SK-N-SH (cell line): Measurements from ENCODE around the gene GNG11. TPM values are rescaled to one million over a fixed set of nuclear protein-coding genes. Genes with fewer than 3 reads are reported as not detected.

Source experiments
- CTCF ChIA-PET: fragments of 300-600, 350-600 bp; formaldehyde crosslinking; extraction: SDS; loops from one replicate; lab custom pipeline; 2021; lab: Yijun Ruan, JAX
- POLR2A ChIA-PET: fragments of 350-600 bp; sonication (Branson Sonifier 250); formaldehyde crosslinking; extraction: SDS; loops from one replicate; lab custom pipeline; 2020; ENCODE audit warnings: antibody characterized with exemption, inconsistent platforms; lab: Yijun Ruan, JAX
- DNase-seq: peaks from one replicate; pipeline ENCODE4 v3.0.0; 2012
- H2AFZ ChIP-seq: fragments of 200-600 bp; sonication (generic); 2 replicates; pipeline ENCODE4 v1.8.1; 2016; ENCODE audit warnings: antibody characterized with exemption, mild to moderate bottlenecking, low read depth
- H3F3A ChIP-seq: fragments of 200-600 bp; sonication (generic); replicated peaks from 2 replicates; pipeline ENCODE3; 2016; ENCODE audit warnings: antibody characterized with exemption, mild to moderate bottlenecking; ENCODE audit not compliant: insufficient read depth
- H3K27ac ChIP-seq, 2 experiments: fragments of 200-500 bp in 1 of 2; fragments of 200-600 bp in 1 of 2; sonication (Bioruptor generic) in 1 of 2; sonication (generic), shearing (Covaris generic) in 1 of 2; 2 replicates each; pipeline versions ENCODE4 v1.5.1 to v1.6.1; 2014 to 2016; ENCODE audit warnings: low read depth in 2 of 2, inconsistent platforms in 1 of 2, low read length in 1 of 2, mild to moderate bottlenecking in 1 of 2, mixed read lengths in 1 of 2
- H3K27me3 ChIP-seq: fragments of 200-600 bp; sonication (generic), shearing (Covaris generic); 2 replicates; pipeline ENCODE4 v1.6.1; 2016; ENCODE audit warnings: mixed run types; ENCODE audit not compliant: insufficient read depth
- H3K36me3 ChIP-seq, 2 experiments: fragments of 200-500 bp in 1 of 2; fragments of 200-600 bp in 1 of 2; sonication (Bioruptor generic) in 1 of 2; sonication (generic) in 1 of 2; replicated peaks in 1 of 2; 2 replicates each; pipeline versions ENCODE3 to v1.5.1; 2014 to 2016; ENCODE audit warnings: low read length in 1 of 2, mild to moderate bottlenecking in 1 of 2; ENCODE audit not compliant: insufficient read depth in 2 of 2, control insufficient read depth in 1 of 2
- H3K4me1 ChIP-seq, 2 experiments: fragments of 200-500 bp in 1 of 2; fragments of 200-600 bp in 1 of 2; sonication (Bioruptor generic) in 1 of 2; sonication (generic), shearing (Covaris generic) in 1 of 2; 2 replicates each; pipeline versions ENCODE4 v1.5.1 to v1.6.1; 2014 to 2016; ENCODE audit warnings: low read depth in 1 of 2, low read length in 1 of 2, mixed run types in 1 of 2; ENCODE audit not compliant: insufficient read depth in 2 of 2, control insufficient read depth in 1 of 2
- H3K4me2 ChIP-seq: fragments of 200-600 bp; sonication (generic), shearing (Covaris generic); 2 replicates; pipeline ENCODE4 v1.6.1; 2017; ENCODE audit warnings: mixed run types
- H3K4me3 ChIP-seq, 2 experiments: fragments of 200-500 bp in 1 of 2; fragments of 200-600 bp in 1 of 2; sonication (Bioruptor generic) in 1 of 2; sonication (generic), shearing (Covaris generic) in 1 of 2; 2 replicates each; pipeline versions ENCODE4 v1.5.1 to v1.8.1; 2014 to 2016; ENCODE audit warnings: low read depth in 2 of 2, inconsistent platforms in 1 of 2, low read length in 1 of 2, mild to moderate bottlenecking in 1 of 2, mixed read lengths in 1 of 2, moderate library complexity in 1 of 2
- H3K79me2 ChIP-seq: fragments of 200-600 bp; sonication (generic); 2 replicates; pipeline ENCODE4 v1.8.1; 2017; ENCODE audit warnings: mild to moderate bottlenecking; ENCODE audit not compliant: insufficient read depth
- H3K9ac ChIP-seq: fragments of 200-600 bp; sonication (generic); 2 replicates; pipeline ENCODE4 v1.6.1; 2017; ENCODE audit warnings: mixed run types
- H3K9me2 ChIP-seq: fragments of 200-600 bp; sonication (generic); 2 replicates; pipeline ENCODE4 v1.6.1; 2017; ENCODE audit warnings: mixed run types
- H3K9me3 ChIP-seq: fragments of 200-600 bp; sonication (generic); 2 replicates; pipeline ENCODE4 v1.6.1; 2017; ENCODE audit warnings: mixed run types, mild to moderate bottlenecking, moderate library complexity
- H4K20me1 ChIP-seq: fragments of 200-600 bp; sonication (generic); 2 replicates; pipeline ENCODE4 v1.6.1; 2017; ENCODE audit warnings: mild to moderate bottlenecking, mixed run types; ENCODE audit not compliant: insufficient read depth
- CTCF ChIP-seq: fragments of 200-600 bp; sonication (generic); IDR thresholded peaks from 2 replicates; pipeline ENCODE4 v1.6.1; 2017; ENCODE audit warnings: antibody characterized with exemption, mild to moderate bottlenecking, moderate library complexity
- ELF1 ChIP-seq: IDR thresholded peaks from 2 replicates; pipeline ENCODE4 v1.4.0; 2012
- EP300 ChIP-seq, 2 experiments: IDR thresholded peaks; 2 replicates each; pipeline versions ENCODE4 v1.4.0 to v1.6.1; 2012; ENCODE audit warnings: borderline replicate concordance in 1 of 2, low read depth in 1 of 2, low read length in 1 of 2
- EZH2phosphoT487 ChIP-seq: fragments of 200-600 bp; sonication (generic); IDR thresholded peaks from 2 replicates; pipeline ENCODE4 v1.6.1; 2017; ENCODE audit warnings: low read depth, mixed run types, mild to moderate bottlenecking, antibody characterized with exemption, moderate library complexity, borderline replicate concordance
- FOSL2 ChIP-seq: IDR thresholded peaks from 2 replicates; pipeline ENCODE4 v1.4.0; 2012; ENCODE audit warnings: low read depth, mild to moderate bottlenecking, moderate library complexity, borderline replicate concordance
- FOXM1 ChIP-seq: IDR thresholded peaks from 2 replicates; pipeline ENCODE4 v1.4.0; 2012; ENCODE audit warnings: low read depth, mild to moderate bottlenecking
- GABPA ChIP-seq: IDR thresholded peaks from 2 replicates; pipeline ENCODE4 v1.4.0; 2012; ENCODE audit warnings: low read depth, mild to moderate bottlenecking
- GATA2 ChIP-seq: sonication (generic); formaldehyde crosslinking; IDR thresholded peaks from 2 replicates; pipeline ENCODE4 v1.5.0; 2020; ENCODE audit warnings: mild to moderate bottlenecking, missing genetic modification reagents
- JUND ChIP-seq: IDR thresholded peaks from 2 replicates; pipeline ENCODE4 v1.4.0; 2012
- MAX ChIP-seq: IDR thresholded peaks from 2 replicates; pipeline ENCODE4 v1.4.0; 2012; ENCODE audit warnings: low read depth
- MEF2A ChIP-seq: IDR thresholded peaks from 2 replicates; pipeline ENCODE4 v1.4.0; 2012; ENCODE audit warnings: low read depth, borderline replicate concordance
- NFIC ChIP-seq: IDR thresholded peaks from 2 replicates; pipeline ENCODE4 v1.4.0; 2012; ENCODE audit warnings: borderline replicate concordance
- POLR2AphosphoS5 ChIP-seq: IDR thresholded peaks from 2 replicates; pipeline ENCODE4 v1.6.1; 2012; ENCODE audit warnings: low read depth, low read length
- RAD21 ChIP-seq: IDR thresholded peaks from 2 replicates; pipeline ENCODE4 v1.6.1; 2012; ENCODE audit warnings: mild to moderate bottlenecking, low read length
- RCOR1 ChIP-seq: fragments of 150-350 bp; IDR thresholded peaks from 2 replicates; pipeline ENCODE4 v1.6.1; 2017; ENCODE audit warnings: antibody characterized with exemption, low read length
- RXRA ChIP-seq: IDR thresholded peaks from 2 replicates; pipeline ENCODE4 v1.4.0; 2012; ENCODE audit warnings: low read depth, mild to moderate bottlenecking, borderline replicate concordance
- SIN3A ChIP-seq: IDR thresholded peaks from 2 replicates; pipeline ENCODE4 v1.6.1; 2012; ENCODE audit warnings: low read depth, mild to moderate bottlenecking, low read length, moderate library complexity, borderline replicate concordance
- TAF1 ChIP-seq: IDR thresholded peaks from 2 replicates; pipeline ENCODE4 v1.6.1; 2012; ENCODE audit warnings: low read depth, mild to moderate bottlenecking, low read length, moderate library complexity, borderline replicate concordance
- TCF12 ChIP-seq: IDR thresholded peaks from 2 replicates; pipeline ENCODE4 v1.4.0; 2012
- TEAD4 ChIP-seq: IDR thresholded peaks from 2 replicates; pipeline ENCODE4 v1.4.0; 2012; ENCODE audit warnings: mild to moderate bottlenecking, borderline replicate concordance; ENCODE audit not compliant: insufficient read depth
- YY1 ChIP-seq: IDR thresholded peaks from 2 replicates; pipeline ENCODE4 v1.4.0; 2012; ENCODE audit warnings: low read depth, mild to moderate bottlenecking
- ZBTB33 ChIP-seq: IDR thresholded peaks from 2 replicates; pipeline ENCODE4 v1.4.0; 2012; ENCODE audit warnings: low read depth, borderline replicate concordance
- WGBS: methylation state at CpG from one replicate; pipeline ENCODE4 v1.1.6; 2017; ENCODE audit warnings: low lambda C conversion rate; 5-methylcytosine and 5-hydroxymethylcytosine counted together
- polyA plus RNA-seq, 3 experiments: library from polyadenylated mRNA; depleted of rRNA; stranded (reverse); fragments of >200 nt; gene quantifications; 2 replicates each; pipeline ENCODE4 v1.2.3, GENCODE V29; 2012
- TF ChIP-seq, protein P1 (sequence below): IDR thresholded peaks from 2 replicates; pipeline ENCODE4 v1.6.1; 2012; ENCODE audit warnings: mild to moderate bottlenecking, low read depth, low read length, moderate library complexity
- TF ChIP-seq, protein P2 (sequence below): fragments of 150-350 bp; IDR thresholded peaks from 2 replicates; pipeline ENCODE4 v1.6.1; 2017; ENCODE audit warnings: antibody characterized with exemption, low read length, low read depth, borderline replicate concordance
- TF ChIP-seq, protein P3 (sequence below): IDR thresholded peaks from 2 replicates; pipeline ENCODE4 v1.4.0; 2012; ENCODE audit warnings: low read depth, borderline replicate concordance

Gene GNG11
- polyA plus RNA-seq, 1 of the 3 experiments (the other 2 are of a cell fraction): 11.5 TPM

DNA sequence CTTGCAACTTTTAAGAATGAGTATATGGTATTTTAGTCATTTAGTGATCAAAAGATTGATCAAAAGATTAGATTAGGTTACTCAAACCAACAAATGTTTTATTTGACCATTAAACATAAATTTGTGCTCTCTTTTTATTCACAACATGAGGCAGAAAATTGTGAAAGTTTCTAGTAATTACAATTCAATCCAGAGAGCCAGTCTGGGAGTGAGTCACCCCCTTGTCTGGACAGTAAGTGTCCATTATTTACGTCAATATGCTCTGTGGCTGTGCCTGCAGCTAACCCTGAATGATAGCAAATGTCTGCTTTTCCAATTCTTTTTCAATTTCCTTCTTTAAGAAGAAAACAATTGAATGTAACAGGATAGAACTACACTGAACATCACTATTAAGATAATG lies 27.9 kb downstream of the GNG11 start:
- Histone ChIP-seq H3K27ac (peak overlapping the region; percentile 65 to 91), H2AFZ (peak overlapping the region; percentile 1; the same call in 1 of the 2 replicates), H3K4me1 (peaks cover 12 to 32% of the 10 kb centered on the region in 2 experiments; a peak in 3 of 4 replicates), H3K9me2 (no peaks in the 10 kb centered on the region), H3K27me3 (no peaks in the 10 kb centered on the region), H3K4me3 (no peak overlapping the region), H3K9me3 (no peaks in the 10 kb centered on the region), H3K36me3 (no peaks in the 10 kb centered on the region), H3K4me2 (no peak overlapping the region), H4K20me1 (no peaks in the 10 kb centered on the region), H3K79me2 (no peaks in the 10 kb centered on the region), H3F3A (peaks cover 9% of the 10 kb centered on the region), H3K9ac (no peak overlapping the region)
- WGBS: 7% methylated on average over 1 of the region's 1 CpG
- POLR2A ChIA-PET: interaction anchor here (0.6 to 0.8 kb wide), 2 partner anchors 16 to 28 kb away, joined by 3 to 4 read pairs; partner anchors contain the start of gene GNG11
- CTCF ChIA-PET: interaction anchor here (1.0 to 1.2 kb wide), 4 partner anchors 9 to 138 kb away, joined by 3 read pairs; partner anchors contain the start of gene GNG11
- peak; percentile 28 for DNase-seq
- TF ChIP-seq ZBTB33 (no peak), RAD21 (no peak; the same call in 1 of the 2 replicates), GATA2 (CRISPR knock-in tag) (no peak; the same call in none of the 2 replicates), RXRA (no peak; the same call in 1 of the 2 replicates), GABPA (no peak), NFIC (no peak), YY1 (peak; percentile 34; the same call in 1 of the 2 replicates), TCF12 (peak; percentile 82), EP300 (IDR thresholded peaks at IDR 0.05; ENCODE audit: borderline replicate concordance in 1 of 2, low read depth in 1 of 2, low read length in 1 of 2) (peak; percentile 79 to 87), JUND (peak; percentile 88), ELF1 (no peak), TEAD4 (peak; percentile 64; the same call in 1 of the 2 replicates), TAF1 (no peak), CTCF (no peak), EZH2phosphoT487 (no peak), POLR2AphosphoS5 (no peak), SIN3A (no peak), RCOR1 (no peak), FOSL2 (peak; percentile 85), MAX (peak; percentile 44; the same call in 1 of the 2 replicates), MEF2A (no peak), FOXM1 (no peak)
- TF ChIP-seq, protein P1, sequence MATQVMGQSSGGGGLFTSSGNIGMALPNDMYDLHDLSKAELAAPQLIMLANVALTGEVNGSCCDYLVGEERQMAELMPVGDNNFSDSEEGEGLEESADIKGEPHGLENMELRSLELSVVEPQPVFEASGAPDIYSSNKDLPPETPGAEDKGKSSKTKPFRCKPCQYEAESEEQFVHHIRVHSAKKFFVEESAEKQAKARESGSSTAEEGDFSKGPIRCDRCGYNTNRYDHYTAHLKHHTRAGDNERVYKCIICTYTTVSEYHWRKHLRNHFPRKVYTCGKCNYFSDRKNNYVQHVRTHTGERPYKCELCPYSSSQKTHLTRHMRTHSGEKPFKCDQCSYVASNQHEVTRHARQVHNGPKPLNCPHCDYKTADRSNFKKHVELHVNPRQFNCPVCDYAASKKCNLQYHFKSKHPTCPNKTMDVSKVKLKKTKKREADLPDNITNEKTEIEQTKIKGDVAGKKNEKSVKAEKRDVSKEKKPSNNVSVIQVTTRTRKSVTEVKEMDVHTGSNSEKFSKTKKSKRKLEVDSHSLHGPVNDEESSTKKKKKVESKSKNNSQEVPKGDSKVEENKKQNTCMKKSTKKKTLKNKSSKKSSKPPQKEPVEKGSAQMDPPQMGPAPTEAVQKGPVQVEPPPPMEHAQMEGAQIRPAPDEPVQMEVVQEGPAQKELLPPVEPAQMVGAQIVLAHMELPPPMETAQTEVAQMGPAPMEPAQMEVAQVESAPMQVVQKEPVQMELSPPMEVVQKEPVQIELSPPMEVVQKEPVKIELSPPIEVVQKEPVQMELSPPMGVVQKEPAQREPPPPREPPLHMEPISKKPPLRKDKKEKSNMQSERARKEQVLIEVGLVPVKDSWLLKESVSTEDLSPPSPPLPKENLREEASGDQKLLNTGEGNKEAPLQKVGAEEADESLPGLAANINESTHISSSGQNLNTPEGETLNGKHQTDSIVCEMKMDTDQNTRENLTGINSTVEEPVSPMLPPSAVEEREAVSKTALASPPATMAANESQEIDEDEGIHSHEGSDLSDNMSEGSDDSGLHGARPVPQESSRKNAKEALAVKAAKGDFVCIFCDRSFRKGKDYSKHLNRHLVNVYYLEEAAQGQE: no peak
- TF ChIP-seq, protein P2, sequence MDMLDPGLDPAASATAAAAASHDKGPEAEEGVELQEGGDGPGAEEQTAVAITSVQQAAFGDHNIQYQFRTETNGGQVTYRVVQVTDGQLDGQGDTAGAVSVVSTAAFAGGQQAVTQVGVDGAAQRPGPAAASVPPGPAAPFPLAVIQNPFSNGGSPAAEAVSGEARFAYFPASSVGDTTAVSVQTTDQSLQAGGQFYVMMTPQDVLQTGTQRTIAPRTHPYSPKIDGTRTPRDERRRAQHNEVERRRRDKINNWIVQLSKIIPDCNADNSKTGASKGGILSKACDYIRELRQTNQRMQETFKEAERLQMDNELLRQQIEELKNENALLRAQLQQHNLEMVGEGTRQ: no peak
- TF ChIP-seq, protein P3, sequence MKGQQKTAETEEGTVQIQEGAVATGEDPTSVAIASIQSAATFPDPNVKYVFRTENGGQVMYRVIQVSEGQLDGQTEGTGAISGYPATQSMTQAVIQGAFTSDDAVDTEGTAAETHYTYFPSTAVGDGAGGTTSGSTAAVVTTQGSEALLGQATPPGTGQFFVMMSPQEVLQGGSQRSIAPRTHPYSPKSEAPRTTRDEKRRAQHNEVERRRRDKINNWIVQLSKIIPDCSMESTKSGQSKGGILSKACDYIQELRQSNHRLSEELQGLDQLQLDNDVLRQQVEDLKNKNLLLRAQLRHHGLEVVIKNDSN: no peak
